ENCODE measurements around the gene MRPL3. TPM values are rescaled to one million over a fixed set of nuclear protein-coding genes. Genes with fewer than 3 reads are reported as not detected.

MRPL3 gene
- polyA plus RNA-seq, 2 of the 4 experiments (the other 2 are of a cell fraction): 108 to 215 TPM

GRCh38 chr3:131484496-131485111, 18.2 kb downstream of the MRPL3 start (continued):
- no peak for TF ChIP-seq ATOH8 (CRISPR knock-in tag; IDR thresholded peaks at IDR 0.05; ENCODE audit: low read depth)

GRCh38 chr3:131480116-131480515, 22.7 kb downstream of the MRPL3 start:
- FAIRE-seq (no peak), DNase-seq (ENCODE audit: low read depth in 1 of 2, low spot score in 1 of 2) (no peak), ATAC-seq (no peak)
- CTCF ChIA-PET: no interaction called here
- 92% methylated on average over 2 of the region's 2 CpGs for WGBS (ENCODE audit: missing lambda C conversion rate)
- no peak for TF ChIP-seq KDM5A (IDR thresholded peaks at IDR 0.05)
- no peak for TF ChIP-seq ELK1 (IDR thresholded peaks at IDR 0.05; ENCODE audit: low read depth, low read length)
- no peak for TF ChIP-seq NFE2L2 (conservative IDR thresholded peaks at IDR 0.05; ENCODE audit: low read length)
- TF ChIP-seq RCOR1 (IDR thresholded peaks at IDR 0.05; ENCODE audit: low read depth, low read length): no peak
- TF ChIP-seq POLR2AphosphoS2 (conservative IDR thresholded peaks at IDR 0.05; ENCODE audit: low read length): no peak
- POLR2A ChIA-PET: no interaction called here
- Histone ChIP-seq H3K4me3 (no peak overlapping the region), H3K4me1 (no peaks in the 10 kb centered on the region), H3K9me3 (no peaks in the 10 kb centered on the region), H3K4me2 (no peak overlapping the region), H3K27ac (no peak overlapping the region)

- TF ChIP-seq HMGXB4 (CRISPR knock-in tag; IDR thresholded peaks at IDR 0.05; ENCODE audit: borderline replicate concordance) (no peak), ESRRA (IDR thresholded peaks at IDR 0.05; ENCODE audit: borderline replicate concordance, low read length) (no peak), TFCP2L1 (CRISPR knock-in tag; IDR thresholded peaks at IDR 0.05) (no peak), ZC3H11A (IDR thresholded peaks at IDR 0.05) (no peak), EP300 (IDR thresholded peaks at IDR 0.05) (no peak), EHF (CRISPR knock-in tag; IDR thresholded peaks at IDR 0.05) (no peak), SREBF2 (IDR thresholded peaks at IDR 0.05) (no peak), MAX (IDR thresholded peaks at IDR 0.05) (no peak), KDM5A (IDR thresholded peaks at IDR 0.05) (no peak), HOXB5 (CRISPR knock-in tag; IDR thresholded peaks at IDR 0.05) (no peak), CBX8 (IDR thresholded peaks at IDR 0.05) (no peak), JUN (IDR thresholded peaks at IDR 0.05) (no peak), NFE2L2 (conservative IDR thresholded peaks at IDR 0.05; ENCODE audit: low read length) (no peak), ELK1 (IDR thresholded peaks at IDR 0.05; ENCODE audit: low read depth, low read length) (no peak), POLR2AphosphoS2 (conservative IDR thresholded peaks at IDR 0.05; ENCODE audit: low read length) (no peak), KDM1A (IDR thresholded peaks at IDR 0.05; ENCODE audit: low read depth) (no peak), POLR2A (IDR thresholded peaks at IDR 0.05; ENCODE audit: low read length) (no peak), FOSL2 (IDR thresholded peaks at IDR 0.05) (no peak), FOSL2 (CRISPR knock-in tag; IDR thresholded peaks at IDR 0.05) (no peak)
- no peak overlapping the region for H3K4me2 ChIP-seq
- H3K27ac ChIP-seq: no peak overlapping the region
- WGBS (ENCODE audit: missing lambda C conversion rate): 95% methylated on average over 3 of the region's 3 CpGs
- no peak overlapping the region for H3K4me3 ChIP-seq
- no peaks in the 10 kb centered on the region for H3K4me1 ChIP-seq
- FAIRE-seq (no peak), ATAC-seq (no peak), DNase-seq (ENCODE audit: low read depth in 1 of 2, low spot score in 1 of 2) (no peak)
- H3K9me3 ChIP-seq: no peaks in the 10 kb centered on the region
- ChIA-PET CTCF (interaction anchor here (0.8 kb wide), 1 partner anchor 317 kb away, joined by 3 read pairs; no protein-coding TSS in a partner anchor), POLR2A (no interaction called here)
Measured at GRCh38 chr3:131477813-131478212, 25.0 kb downstream of the MRPL3 start.

All from A549 (cell line).